Myocyte (in vitro differentiated cells): ENCODE data around the gene TOMM22. TPM values are rescaled to one million over a fixed set of nuclear protein-coding genes. Genes with fewer than 3 reads are reported as not detected.

Experiments used
- DNase-seq: peaks from one replicate; pipeline ENCODE4 v3.0.0-alpha.2; 2012; ENCODE audit warnings: low read depth
- total RNA-seq: library from RNA; depleted of rRNA; stranded (reverse); fragments of >200 nt; gene quantifications from 2 replicates; pipeline ENCODE4 v1.2.3, GENCODE V29; 2014

Gene TOMM22
- total RNA-seq, 1 donor from 2014 or later: 56.4 TPM

DNA sequence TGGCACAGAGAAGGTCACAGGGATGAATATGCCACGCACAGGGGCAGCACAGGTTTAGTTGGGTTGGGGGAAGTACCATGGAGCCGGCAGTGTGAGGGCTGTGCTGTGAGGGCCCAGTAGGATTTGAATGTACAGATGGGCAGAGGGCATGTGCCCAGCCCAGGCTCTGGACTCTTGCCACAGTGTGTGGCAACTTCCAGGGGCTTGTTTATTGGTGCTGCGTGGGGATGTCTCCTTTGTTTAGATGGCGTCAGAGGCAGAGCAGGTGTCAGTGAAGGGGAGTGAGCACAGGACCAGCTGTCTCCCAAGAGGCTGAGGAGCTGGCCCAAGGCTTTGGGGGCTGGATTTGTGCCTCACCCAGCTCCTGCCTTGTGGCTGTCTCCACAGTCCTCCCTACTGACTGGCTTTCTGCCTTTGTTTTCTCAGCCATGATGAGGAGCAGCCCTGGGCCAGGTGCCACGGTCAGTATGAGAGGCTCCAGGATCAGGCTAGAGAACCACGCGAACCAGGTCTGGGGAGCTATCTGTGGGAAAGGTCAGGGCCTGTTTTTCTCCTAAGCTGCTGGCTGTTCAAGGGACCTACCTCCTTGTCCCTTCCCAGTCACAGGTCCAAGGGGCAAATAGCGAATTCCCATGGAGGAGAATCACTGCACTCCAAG is 52.1 kb downstream of the TOMM22 start:
- DNase-seq: peak; percentile 98

- DNase-seq: peak; percentile 82
Measured at GRCh38 chr22:38734421-38735100, 52.8 kb downstream of the TOMM22 start.

Other genes with a start within 250 kb of the TOMM22 start
- 0.05 TPM in 1 of 2 replicates, not detected in the other for gene KCNJ4, start 226.8 kb upstream of the TOMM22 start, total RNA-seq
- gene KDELR3, start 213.9 kb upstream of the TOMM22 start, total RNA-seq: 23.4 and 28.9 TPM in 2 replicates
- 393 and 559 TPM in 2 replicates for gene DDX17, start 175.6 kb upstream of the TOMM22 start, total RNA-seq
- 0.52 and 1.2 TPM in 2 replicates for gene DMC1, start 111.8 kb upstream of the TOMM22 start, total RNA-seq
- gene FAM227A, start 25.6 kb upstream of the TOMM22 start, total RNA-seq: 1.6 and 5.6 TPM in 2 replicates
- 15.5 and 20.3 TPM in 2 replicates for gene CBY1, start 25.3 kb upstream of the TOMM22 start, total RNA-seq
- gene JOSD1, start 19.0 kb downstream of the TOMM22 start, total RNA-seq: 59.2 and 59.4 TPM in 2 replicates
- gene GTPBP1, start 24.0 kb downstream of the TOMM22 start, total RNA-seq: 31.4 and 36.9 TPM in 2 replicates
- gene SUN2, start 74.0 kb downstream of the TOMM22 start, total RNA-seq: 181 and 248 TPM in 2 replicates
- gene DNAL4, start 112.2 kb downstream of the TOMM22 start, total RNA-seq: 18.9 and 20.1 TPM in 2 replicates
- gene NPTXR, start 162.1 kb downstream of the TOMM22 start, total RNA-seq: 0.47 and 0.96 TPM in 2 replicates
- gene CBX6, start 190.3 kb downstream of the TOMM22 start, total RNA-seq: 26.1 and 32.1 TPM in 2 replicates